Spinal cord (tissue), 10 donors: ENCODE results near the gene NOS3. TPM values are rescaled to one million over a fixed set of nuclear protein-coding genes. Genes with fewer than 3 reads are reported as not detected.
A peak's percentile ranks its signal among the peaks of the same experiment; 100 is the strongest.

Experiments used
- DNase-seq, 6 donors: peaks; one replicate each; pipeline versions ENCODE4 v3.0.0 to v3.0.0-alpha.2; 2013 to 2015; ENCODE audit warnings: low spot score in 6 of 6, low read depth in 4 of 6
- H3K27ac ChIP-seq: one replicate; pipeline ENCODE4 v1.5.1; 2013; ENCODE audit warnings: low read depth, low read length, control low read depth
- H3K27me3 ChIP-seq: one replicate; pipeline ENCODE4 v1.6.1; 2013; ENCODE audit warnings: low read length; ENCODE audit not compliant: control insufficient read depth, insufficient read depth
- H3K36me3 ChIP-seq: one replicate; pipeline ENCODE4 v1.6.1; 2013; ENCODE audit warnings: low read length; ENCODE audit not compliant: control insufficient read depth, insufficient read depth
- H3K4me1 ChIP-seq: one replicate; pipeline ENCODE4 v1.6.1; 2013; ENCODE audit warnings: low read length; ENCODE audit not compliant: control insufficient read depth, insufficient read depth
- H3K4me3 ChIP-seq: one replicate; pipeline ENCODE4 v1.5.1; 2013; ENCODE audit warnings: low read depth, low read length, control low read depth
- H3K9me3 ChIP-seq: one replicate; pipeline ENCODE4 v1.6.1; 2013; ENCODE audit warnings: low read length; ENCODE audit not compliant: control insufficient read depth, insufficient read depth
- WGBS: methylation state at CpG from one replicate; pipeline ENCODE4 v1.1.5; 2013; ENCODE audit warnings: missing lambda C conversion rate; ENCODE audit not compliant: insufficient coverage; 5-methylcytosine and 5-hydroxymethylcytosine counted together
- polyA plus RNA-seq, 2 donors: library from polyadenylated mRNA; unstranded; fragments of 120-200 nt; gene quantifications; one replicate each; pipeline ENCODE4 v1.2.1, GENCODE V29; 2013; ENCODE audit not compliant: insufficient read length in 2 of 2
- total RNA-seq, 2 donors: library from RNA; depleted of rRNA in 1 of 2; stranded (reverse); fragments of 120-200 nt in 1 of 2; fragments of >200 nt in 1 of 2; gene quantifications; one replicate each; pipeline versions ENCODE4 v1.2.3 to v1.2.4, GENCODE V29; 2013 to 2014
- donor health status: healthy.

The NOS3 gene
- total and polyA plus RNA-seq, 4 donors: 2.4 to 13.4 (median 9.3) TPM

DNA sequence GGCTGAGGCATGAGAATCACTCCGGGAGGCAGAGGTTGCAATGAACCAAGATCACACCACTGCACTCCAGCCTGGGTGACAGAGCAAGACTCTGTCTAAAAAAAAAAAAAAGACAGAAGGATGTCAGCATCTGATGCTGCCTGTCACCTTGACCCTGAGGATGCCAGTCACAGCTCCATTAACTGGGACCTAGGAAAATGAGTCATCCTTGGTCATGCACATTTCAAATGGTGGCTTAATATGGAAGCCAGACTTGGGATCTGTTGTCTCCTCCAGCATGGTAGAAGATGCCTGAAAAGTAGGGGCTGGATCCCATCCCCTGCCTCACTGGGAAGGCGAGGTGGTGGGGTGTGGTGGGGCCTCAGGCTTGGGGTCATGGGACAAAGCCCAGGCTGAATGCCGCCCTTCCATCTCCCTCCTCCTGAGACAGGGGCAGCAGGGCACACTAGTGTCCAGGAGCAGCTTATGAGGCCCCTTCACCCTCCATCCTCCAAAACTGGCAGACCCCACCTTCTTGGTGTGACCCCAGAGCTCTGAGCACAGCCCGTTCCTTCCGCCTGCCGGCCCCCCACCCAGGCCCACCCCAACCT lies 1.3 kb downstream of the NOS3 start:
- no peak for DNase-seq
- H3K9me3 ChIP-seq: no peaks in the 10 kb centered on the region
- H3K36me3 ChIP-seq: no peaks in the 10 kb centered on the region
- WGBS: 68% methylated on average over 6 of the region's 6 CpGs
- no peak overlapping the region for H3K27ac ChIP-seq
- no peak overlapping the region for H3K4me3 ChIP-seq
- no peaks in the 10 kb centered on the region for H3K27me3 ChIP-seq
- peaks cover 37% of the 10 kb centered on the region for H3K4me1 ChIP-seq

- DNase-seq: peak in 2 of 6 donors; percentile 80 to 90
Observed at GRCh38 chr7:150992833-150993302, 2.1 kb downstream of the NOS3 start.

DNA sequence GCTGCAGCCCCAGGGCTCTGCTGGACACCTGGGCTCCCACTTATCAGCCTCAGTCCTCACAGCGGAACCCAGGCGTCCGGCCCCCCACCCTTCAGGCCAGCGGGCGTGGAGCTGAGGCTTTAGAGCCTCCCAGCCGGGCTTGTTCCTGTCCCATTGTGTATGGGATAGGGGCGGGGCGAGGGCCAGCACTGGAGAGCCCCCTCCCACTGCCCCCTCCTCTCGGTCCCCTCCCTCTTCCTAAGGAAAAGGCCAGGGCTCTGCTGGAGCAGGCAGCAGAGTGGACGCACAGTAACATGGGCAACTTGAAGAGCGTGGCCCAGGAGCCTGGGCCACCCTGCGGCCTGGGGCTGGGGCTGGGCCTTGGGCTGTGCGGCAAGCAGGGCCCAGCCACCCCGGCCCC lies 2.7 kb downstream of the NOS3 start:
- Histone ChIP-seq H3K4me1 (peaks cover 29% of the 10 kb centered on the region), H3K27ac (no peak overlapping the region), H3K36me3 (no peaks in the 10 kb centered on the region), H3K4me3 (no peak overlapping the region), H3K9me3 (no peaks in the 10 kb centered on the region), H3K27me3 (no peaks in the 10 kb centered on the region)
- WGBS: 58% methylated on average over 8 of the region's 14 CpGs
- DNase-seq: no peak

More at GRCh38 chr7:150992833-150993302, 2.1 kb downstream of the NOS3 start:
- no peaks in the 10 kb centered on the region for H3K9me3 ChIP-seq
- H3K27ac ChIP-seq: no peak overlapping the region
- H3K4me3 ChIP-seq: no peak overlapping the region
- H3K27me3 ChIP-seq: no peaks in the 10 kb centered on the region
- H3K36me3 ChIP-seq: no peaks in the 10 kb centered on the region
- peaks cover 33% of the 10 kb centered on the region for H3K4me1 ChIP-seq
- WGBS: 17% methylated on average over 5 of the region's 5 CpGs

- no peak for DNase-seq
- Histone ChIP-seq H3K36me3 (no peaks in the 10 kb centered on the region), H3K4me3 (no peak overlapping the region), H3K27me3 (no peaks in the 10 kb centered on the region), H3K27ac (no peak overlapping the region), H3K4me1 (peaks cover 21% of the 10 kb centered on the region), H3K9me3 (no peaks in the 10 kb centered on the region)
- 52% methylated on average over 7 of the region's 15 CpGs for WGBS
Observed at GRCh38 chr7:150994141-150994837, 3.5 kb downstream of the NOS3 start.

DNA sequence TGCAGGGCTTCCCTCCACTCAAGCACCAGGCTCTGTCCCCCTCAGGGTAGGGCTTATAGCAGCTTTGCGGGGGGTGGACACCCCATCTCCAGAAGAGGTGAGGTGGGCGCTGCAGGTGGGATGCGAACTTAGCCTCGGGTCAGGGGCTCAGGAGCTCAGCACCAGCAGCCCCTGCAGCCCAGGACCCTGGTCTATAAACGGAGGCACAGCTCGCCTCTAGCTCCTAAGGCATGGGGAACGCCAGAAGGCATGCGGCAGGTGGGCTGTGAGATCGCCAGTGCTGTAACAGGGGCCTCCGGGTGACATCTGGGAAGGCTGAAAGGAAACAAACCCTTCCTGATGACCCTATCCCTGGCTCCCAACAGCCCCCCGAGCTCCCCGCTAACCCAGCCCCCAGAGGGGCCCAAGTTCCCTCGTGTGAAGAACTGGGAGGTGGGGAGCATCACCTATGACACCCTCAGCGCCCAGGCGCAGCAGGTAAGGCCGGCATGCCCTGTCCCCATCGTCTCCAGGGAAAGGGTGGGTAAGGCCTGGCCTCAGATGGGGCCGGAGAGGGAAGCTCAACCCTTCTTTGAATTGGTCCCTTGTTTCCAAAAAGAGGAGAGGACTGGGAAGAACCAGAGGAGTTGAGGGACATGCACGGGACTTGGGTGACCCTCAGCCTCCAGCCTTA lies 4.2 kb downstream of the NOS3 start:
- no peak overlapping the region for H3K27ac ChIP-seq
- peaks cover 18% of the 10 kb centered on the region for H3K4me1 ChIP-seq
- H3K4me3 ChIP-seq: no peak overlapping the region
- WGBS: 65% methylated on average over 15 of the region's 19 CpGs
- H3K9me3 ChIP-seq: no peaks in the 10 kb centered on the region
- H3K27me3 ChIP-seq: no peaks in the 10 kb centered on the region
- H3K36me3 ChIP-seq: no peaks in the 10 kb centered on the region
- no peak for DNase-seq

DNA sequence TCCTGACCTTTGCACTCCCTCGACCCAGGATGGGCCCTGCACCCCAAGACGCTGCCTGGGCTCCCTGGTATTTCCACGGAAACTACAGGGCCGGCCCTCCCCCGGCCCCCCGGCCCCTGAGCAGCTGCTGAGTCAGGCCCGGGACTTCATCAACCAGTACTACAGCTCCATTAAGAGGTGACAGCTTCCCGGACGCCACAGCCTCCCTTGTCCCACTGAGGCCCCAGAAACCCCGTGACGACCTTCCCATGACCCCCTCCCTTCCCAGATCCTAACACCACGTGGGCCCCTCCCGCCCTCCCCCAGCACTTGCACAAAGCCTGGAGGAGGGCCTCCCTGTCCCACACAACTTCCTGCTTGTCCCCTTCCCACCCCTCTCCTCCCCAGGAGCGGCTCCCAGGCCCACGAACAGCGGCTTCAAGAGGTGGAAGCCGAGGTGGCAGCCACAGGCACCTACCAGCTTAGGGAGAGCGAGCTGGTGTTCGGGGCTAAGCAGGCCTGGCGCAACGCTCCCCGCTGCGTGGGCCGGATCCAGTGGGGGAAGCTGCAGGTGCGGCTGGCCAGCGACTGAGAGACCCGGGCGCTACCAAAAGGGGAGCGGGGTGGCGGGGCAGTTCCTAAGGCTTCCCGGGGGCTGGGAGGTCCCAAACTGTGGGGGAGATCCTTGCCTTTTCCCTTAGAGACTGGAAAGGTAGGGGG lies 5.7 kb downstream of the NOS3 start:
- no peak for DNase-seq
- H3K27ac ChIP-seq: no peak overlapping the region
- no peaks in the 10 kb centered on the region for H3K9me3 ChIP-seq
- H3K36me3 ChIP-seq: peaks cover 2% of the 10 kb centered on the region
- H3K4me3 ChIP-seq: no peak overlapping the region
- WGBS: 38% methylated on average over 28 of the region's 31 CpGs
- H3K4me1 ChIP-seq: peaks cover 18% of the 10 kb centered on the region
- no peaks in the 10 kb centered on the region for H3K27me3 ChIP-seq

GRCh38 chr7:150997075-150997511 lies 6.3 kb downstream of the NOS3 start:
- Histone ChIP-seq H3K9me3 (no peaks in the 10 kb centered on the region), H3K4me3 (no peak overlapping the region), H3K36me3 (peaks cover 5% of the 10 kb centered on the region), H3K27me3 (no peaks in the 10 kb centered on the region), H3K27ac (no peak overlapping the region), H3K4me1 (peaks cover 18% of the 10 kb centered on the region)
- 87% methylated on average over 8 of the region's 8 CpGs for WGBS
- DNase-seq: no peak

DNA sequence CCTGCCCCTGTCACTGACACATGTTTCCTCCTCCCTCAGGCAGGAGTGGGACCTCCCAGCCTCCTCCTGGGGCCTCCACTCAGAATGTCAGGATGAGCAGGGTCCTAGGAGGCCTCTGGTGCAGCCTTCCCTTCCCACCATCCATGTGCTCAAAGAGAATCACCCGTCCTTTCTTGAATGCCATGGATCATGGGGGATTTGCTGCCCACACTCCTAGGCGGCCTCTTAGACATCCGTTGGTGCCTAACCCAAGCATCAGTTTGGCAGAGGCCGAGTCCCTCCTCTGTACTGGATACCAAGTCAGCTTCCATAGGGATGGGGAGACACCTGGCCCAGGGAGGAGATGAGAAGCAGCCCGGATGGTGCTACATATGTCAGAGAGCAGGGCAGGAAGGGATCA lies 7.0 kb downstream of the NOS3 start:
- peaks cover 15% of the 10 kb centered on the region for H3K4me1 ChIP-seq
- DNase-seq: no peak
- H3K9me3 ChIP-seq: no peaks in the 10 kb centered on the region
- WGBS: 89% methylated on average over 5 of the region's 5 CpGs
- no peaks in the 10 kb centered on the region for H3K27me3 ChIP-seq
- H3K27ac ChIP-seq: no peak overlapping the region
- no peak overlapping the region for H3K4me3 ChIP-seq
- peaks cover 5% of the 10 kb centered on the region for H3K36me3 ChIP-seq

- 84% methylated on average over 20 of the region's 20 CpGs for WGBS
- Histone ChIP-seq H3K4me3 (no peak overlapping the region), H3K27me3 (no peaks in the 10 kb centered on the region), H3K9me3 (no peaks in the 10 kb centered on the region), H3K36me3 (peaks cover 5% of the 10 kb centered on the region), H3K4me1 (peaks cover 14% of the 10 kb centered on the region), H3K27ac (no peak overlapping the region)
- DNase-seq: no peak
Observed at GRCh38 chr7:150998341-150998740, 7.5 kb downstream of the NOS3 start.
